CD4-positive, alpha-beta T cell treated with Interleukin-4 for 4 hours (primary cell): ENCODE data around the gene TXNRD2.

ENCODE experiments used
- DNase-seq: peaks from one replicate; pipeline ENCODE4 v3.0.0-alpha.2; 2020

Gene TXNRD2

GRCh38 chr22:19965771-19966709 lies 24.4 kb upstream of the TXNRD2 start:
- no peak for DNase-seq

GRCh38 chr22:19964701-19965386 lies 23.2 kb upstream of the TXNRD2 start:
- DNase-seq: no peak

- no peak for DNase-seq
Observed at GRCh38 chr22:19963863-19964642, 22.4 kb upstream of the TXNRD2 start.

- DNase-seq: no peak
Observed at GRCh38 chr22:19962909-19963806, 21.5 kb upstream of the TXNRD2 start.

GRCh38 chr22:19962246-19962908 lies 20.8 kb upstream of the TXNRD2 start:
- peak; percentile 21 for DNase-seq

GRCh38 chr22:19961868-19962245 lies 20.2 kb upstream of the TXNRD2 start:
- DNase-seq: no peak

- no peak for DNase-seq
Observed at GRCh38 chr22:19961201-19961580, 19.6 kb upstream of the TXNRD2 start.

GRCh38 chr22:19960491-19961200 lies 19.0 kb upstream of the TXNRD2 start:
- no peak for DNase-seq

GRCh38 chr22:19959587-19960490 lies 18.2 kb upstream of the TXNRD2 start:
- no peak for DNase-seq

GRCh38 chr22:19959043-19959586 lies 17.5 kb upstream of the TXNRD2 start:
- no peak for DNase-seq

GRCh38 chr22:19958083-19959042 lies 16.7 kb upstream of the TXNRD2 start:
- no peak for DNase-seq

- no peak for DNase-seq
Observed at GRCh38 chr22:19957445-19957844, 15.8 kb upstream of the TXNRD2 start.

- no peak for DNase-seq
Observed at GRCh38 chr22:19955241-19956128, 13.9 kb upstream of the TXNRD2 start.

- DNase-seq: no peak
Observed at GRCh38 chr22:19951346-19951745, 9.7 kb upstream of the TXNRD2 start.

GRCh38 chr22:19948057-19948760 lies 6.6 kb upstream of the TXNRD2 start:
- no peak for DNase-seq
